Hippocampal formation (tissue), 2 donors: ENCODE results near the gene IL16.

Experiments used
- DNase-seq, 2 donors: peaks; one replicate each; lab custom pipeline; 2025; lab: John Stamatoyannopoulos, UW

The IL16 gene

GRCh38 chr15:81275711-81276392 is 79.2 kb downstream of the IL16 start:
- DNase-seq = no peak

- DNase-seq = no peak
These were observed 80.3 kb downstream of the IL16 start for GRCh38 chr15:81276967-81277366.

- DNase-seq = no peak
These were observed 81.2 kb downstream of the IL16 start for GRCh38 chr15:81277851-81278250.

- no peak for DNase-seq
These were observed 81.8 kb downstream of the IL16 start for GRCh38 chr15:81278306-81279029.

GRCh38 chr15:81279621-81280485 is 83.2 kb downstream of the IL16 start:
- no peak for DNase-seq

GRCh38 chr15:81280696-81281455 is 84.2 kb downstream of the IL16 start:
- no peak for DNase-seq

- no peak for DNase-seq
These were observed 84.7 kb downstream of the IL16 start for GRCh38 chr15:81281456-81281735.

GRCh38 chr15:81281766-81282605 is 85.3 kb downstream of the IL16 start:
- DNase-seq = no peak

GRCh38 chr15:81282606-81282895 is 85.9 kb downstream of the IL16 start:
- no peak for DNase-seq

GRCh38 chr15:81282911-81283310 is 86.2 kb downstream of the IL16 start:
- DNase-seq = no peak

- peak in 1 of 2 donors; percentile 6 for DNase-seq
These were observed 87.8 kb downstream of the IL16 start for GRCh38 chr15:81284256-81285031.

GRCh38 chr15:81285461-81285860 is 88.8 kb downstream of the IL16 start:
- no peak for DNase-seq

GRCh38 chr15:81286621-81287121 is 90.0 kb downstream of the IL16 start:
- no peak for DNase-seq

GRCh38 chr15:81288040-81288439 is 91.4 kb downstream of the IL16 start:
- no peak for DNase-seq

GRCh38 chr15:81288616-81289015 is 91.9 kb downstream of the IL16 start:
- no peak for DNase-seq

- DNase-seq = no peak
These were observed 93.2 kb downstream of the IL16 start for GRCh38 chr15:81289910-81290309.

GRCh38 chr15:81291916-81292522 is 95.3 kb downstream of the IL16 start:
- DNase-seq = no peak

- no peak for DNase-seq
These were observed 95.9 kb downstream of the IL16 start for GRCh38 chr15:81292523-81293001.

GRCh38 chr15:81293728-81294515 is 97.2 kb downstream of the IL16 start:
- DNase-seq = no peak
